Testis (tissue), 3 donors: ENCODE results near the gene CACNA1C. TPM values are rescaled to one million over a fixed set of nuclear protein-coding genes. Genes with fewer than 3 reads are reported as not detected.

Experiments used
- DNase-seq: peaks from one replicate; pipeline ENCODE4 v3.0.0-alpha.2; 2019
- H3K27ac ChIP-seq, 2 donors: fragments of 200-600 bp; sonication (generic); one replicate each; pipeline ENCODE4 v1.5.1; 2019
- H3K27me3 ChIP-seq: fragments of 200-600 bp; sonication (generic); one replicate; pipeline ENCODE4 v1.5.1; 2019
- H3K36me3 ChIP-seq: fragments of 200-600 bp; sonication (generic); one replicate; pipeline ENCODE4 v1.5.1; 2017; ENCODE audit warnings: low read depth; ENCODE audit errors: missing control alignments
- H3K4me1 ChIP-seq: fragments of 200-600 bp; sonication (generic); one replicate; pipeline ENCODE4 v1.5.1; 2019
- H3K4me3 ChIP-seq, 2 donors: fragments of 200-600 bp; sonication (generic); one replicate each; pipeline ENCODE4 v1.5.1; 2017 to 2019
- H3K9me3 ChIP-seq: fragments of 200-600 bp; sonication (generic); one replicate; pipeline ENCODE4 v1.5.1; 2017
- POLR2A ChIP-seq: fragments of 450-650 bp; IDR thresholded peaks from one replicate; pipeline ENCODE4 v1.6.1; 2017; ENCODE audit warnings: antibody characterized with exemption, mild to moderate bottlenecking, moderate library complexity
- WGBS, 2 donors: methylation state at CpG; one replicate each; pipeline ENCODE4 v1.1.5; 2018; 5-methylcytosine and 5-hydroxymethylcytosine counted together
- intact Hi-C: fragments of 100-400 bp; cut with DNase I; formaldehyde crosslinking; loops from one replicate; pipeline ENCODE4 v1.15.1; 2023; ENCODE audit warnings: low total_unique reads
- polyA plus RNA-seq: library from polyadenylated mRNA; stranded (reverse); fragments of 350-450 nt; fragmentation: Illumina TruSeq; extraction: RNeasy Lipid Tissue Mini Kit (QIAGEN cat#74804); gene quantifications from one replicate; pipeline ENCODE4 v1.2.3, GENCODE V29; 2014; ENCODE audit warnings: low read depth, low replicate concordance; ENCODE audit not compliant: insufficient read depth
- total RNA-seq, 2 donors: library from RNA; depleted of rRNA; stranded (reverse); fragments of >200 nt; gene quantifications; one replicate each; pipeline ENCODE4 v1.2.3, GENCODE V29; 2016
- TF ChIP-seq, protein P1 (sequence below), 3 experiments: fragments of 450-650 bp in 2 of 3; fragments of 200-600 bp in 1 of 3; sonication (generic) in 1 of 3; IDR thresholded peaks; one replicate each; pipeline ENCODE4 v1.5.1; 2016 to 2019; ENCODE audit warnings: antibody characterized with exemption in 3 of 3, mild to moderate bottlenecking in 2 of 3, moderate library complexity in 1 of 3

The CACNA1C gene
- total and polyA plus RNA-seq, 3 donors from 2014 or later = 20.3 to 36.8 (median 32.0) TPM

- H3K9me3 ChIP-seq = no peaks in the 10 kb centered on the region
- no peak overlapping the region for H3K4me3 ChIP-seq
- H3K36me3 ChIP-seq = no peaks in the 10 kb centered on the region
- H3K4me1 ChIP-seq = peaks cover 3% of the 10 kb centered on the region
- H3K27ac ChIP-seq = no peak overlapping the region
- 78 to 84% methylated on average over 10 of the region's 10 CpGs for WGBS, 2 donors
- intact Hi-C loops = no loop called here
- TF ChIP-seq, protein P1, sequence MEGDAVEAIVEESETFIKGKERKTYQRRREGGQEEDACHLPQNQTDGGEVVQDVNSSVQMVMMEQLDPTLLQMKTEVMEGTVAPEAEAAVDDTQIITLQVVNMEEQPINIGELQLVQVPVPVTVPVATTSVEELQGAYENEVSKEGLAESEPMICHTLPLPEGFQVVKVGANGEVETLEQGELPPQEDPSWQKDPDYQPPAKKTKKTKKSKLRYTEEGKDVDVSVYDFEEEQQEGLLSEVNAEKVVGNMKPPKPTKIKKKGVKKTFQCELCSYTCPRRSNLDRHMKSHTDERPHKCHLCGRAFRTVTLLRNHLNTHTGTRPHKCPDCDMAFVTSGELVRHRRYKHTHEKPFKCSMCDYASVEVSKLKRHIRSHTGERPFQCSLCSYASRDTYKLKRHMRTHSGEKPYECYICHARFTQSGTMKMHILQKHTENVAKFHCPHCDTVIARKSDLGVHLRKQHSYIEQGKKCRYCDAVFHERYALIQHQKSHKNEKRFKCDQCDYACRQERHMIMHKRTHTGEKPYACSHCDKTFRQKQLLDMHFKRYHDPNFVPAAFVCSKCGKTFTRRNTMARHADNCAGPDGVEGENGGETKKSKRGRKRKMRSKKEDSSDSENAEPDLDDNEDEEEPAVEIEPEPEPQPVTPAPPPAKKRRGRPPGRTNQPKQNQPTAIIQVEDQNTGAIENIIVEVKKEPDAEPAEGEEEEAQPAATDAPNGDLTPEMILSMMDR (IDR thresholded peaks at IDR 0.05) = no peak
- TF ChIP-seq POLR2A = no peak
- no peaks in the 10 kb centered on the region for H3K27me3 ChIP-seq
- DNase-seq = no peak
Observed at GRCh38 chr12:2192231-2192630, 139.4 kb downstream of the CACNA1C start.

GRCh38 chr12:2194060-2194459, 141.3 kb downstream of the CACNA1C start:
- Histone ChIP-seq H3K4me1 (peaks cover 3% of the 10 kb centered on the region), H3K27ac (no peak overlapping the region), H3K36me3 (no peaks in the 10 kb centered on the region), H3K9me3 (no peaks in the 10 kb centered on the region), H3K4me3 (no peak overlapping the region), H3K27me3 (no peaks in the 10 kb centered on the region)
- TF ChIP-seq POLR2A = no peak
- TF ChIP-seq, protein P1 (IDR thresholded peaks at IDR 0.05) = no peak
- intact Hi-C loops = no loop called here
- WGBS, 2 donors = 51 to 61% methylated on average over 4 of the region's 4 CpGs
- no peak for DNase-seq

GRCh38 chr12:2194571-2194970, 141.8 kb downstream of the CACNA1C start:
- intact Hi-C loops = no loop called here
- H3K4me3 ChIP-seq = no peak overlapping the region
- H3K36me3 ChIP-seq = no peaks in the 10 kb centered on the region
- DNase-seq = no peak
- H3K27ac ChIP-seq = no peak overlapping the region
- H3K4me1 ChIP-seq = peaks cover 3% of the 10 kb centered on the region
- no peaks in the 10 kb centered on the region for H3K27me3 ChIP-seq
- no peaks in the 10 kb centered on the region for H3K9me3 ChIP-seq
- 22 to 30% methylated on average over 4 of the region's 4 CpGs for WGBS, 2 donors
- no peak for TF ChIP-seq POLR2A
- TF ChIP-seq, protein P1 (IDR thresholded peaks at IDR 0.05) = no peak

DNA sequence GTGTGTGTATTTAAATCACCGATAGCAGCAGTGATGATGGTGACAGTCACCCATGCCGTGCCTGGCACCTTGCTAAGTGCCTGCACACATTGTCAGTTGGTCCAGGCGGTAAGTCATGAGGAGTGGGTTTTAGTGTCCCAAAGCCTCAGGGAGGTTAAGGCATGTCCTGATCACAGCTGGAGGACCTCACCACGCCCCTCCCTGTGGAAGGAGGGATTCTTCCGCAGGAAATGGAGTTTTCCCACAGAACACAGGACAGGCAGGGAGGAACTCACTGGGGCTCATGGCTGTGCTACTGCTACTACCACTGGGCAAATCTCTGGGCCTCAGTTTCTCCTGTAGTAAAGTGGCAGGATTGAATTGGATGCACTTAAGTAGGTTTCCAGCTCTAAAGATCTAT, 142.3 kb downstream of the CACNA1C start:
- H3K27me3 ChIP-seq = no peaks in the 10 kb centered on the region
- no peaks in the 10 kb centered on the region for H3K9me3 ChIP-seq
- H3K27ac ChIP-seq = no peak overlapping the region
- H3K36me3 ChIP-seq = no peaks in the 10 kb centered on the region
- WGBS, 2 donors = 81 to 86% methylated on average over 5 of the region's 5 CpGs
- peaks cover 3% of the 10 kb centered on the region for H3K4me1 ChIP-seq
- intact Hi-C loops = no loop called here
- no peak for DNase-seq
- no peak overlapping the region for H3K4me3 ChIP-seq
- TF ChIP-seq POLR2A = no peak
- TF ChIP-seq, protein P1 (IDR thresholded peaks at IDR 0.05) = no peak

DNA sequence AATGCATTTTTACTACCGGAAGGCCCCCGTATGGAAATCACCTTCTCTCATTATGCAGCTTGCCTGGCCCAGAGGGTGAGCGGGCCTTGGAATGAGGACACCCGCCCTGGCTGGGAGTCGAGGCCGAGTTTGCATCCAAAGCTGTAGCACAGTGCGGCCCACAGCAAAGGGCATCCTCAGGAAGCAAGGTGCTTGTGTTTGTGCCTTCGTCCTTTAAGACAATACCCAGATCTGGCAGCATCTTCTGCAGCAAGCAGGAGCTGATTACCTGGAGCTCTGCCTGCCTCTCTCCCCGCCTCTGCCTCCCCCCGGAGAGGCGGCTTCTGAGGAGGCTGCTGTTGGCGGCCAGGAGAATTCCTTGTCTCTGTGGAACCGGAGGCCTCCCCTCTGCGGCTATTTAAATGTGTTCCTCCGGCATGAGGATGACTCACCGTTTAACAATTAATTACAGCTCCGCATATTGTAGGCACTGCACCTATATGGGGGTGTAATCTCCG, 145.3 kb downstream of the CACNA1C start:
- H3K36me3 ChIP-seq = no peaks in the 10 kb centered on the region
- DNase-seq = no peak
- 70 to 81% methylated on average over 18 of the region's 18 CpGs for WGBS, 2 donors
- no peaks in the 10 kb centered on the region for H3K9me3 ChIP-seq
- no peaks in the 10 kb centered on the region for H3K27me3 ChIP-seq
- H3K4me3 ChIP-seq = no peak overlapping the region
- intact Hi-C loops = no loop called here
- TF ChIP-seq, protein P1 (IDR thresholded peaks at IDR 0.05) = no peak
- TF ChIP-seq POLR2A = no peak
- H3K4me1 ChIP-seq = peaks cover 3% of the 10 kb centered on the region
- no peak overlapping the region for H3K27ac ChIP-seq
